A673 (cell line): ENCODE results near the gene SMOC2. TPM values are rescaled to one million over a fixed set of nuclear protein-coding genes. Genes with fewer than 3 reads are reported as not detected.

Experiments used
- BruUV-seq: library from RNA; stranded (reverse); fragments of 400-500 nt; replicated peaks from 2 replicates; lab custom pipeline; 2021; lab: Mats Ljungman, UMichigan
- CTCF ChIA-PET: fragments of 300-600 bp; sonication (Branson Sonifier 250); formaldehyde crosslinking; loops from one replicate; lab custom pipeline; 2022; ENCODE audit warnings: antibody characterized with exemption; lab: Charles Lee
- POLR2A ChIA-PET: fragments of 300-600 bp; sonication (Branson Sonifier 250); formaldehyde crosslinking; loops from one replicate; lab custom pipeline; 2022; ENCODE audit warnings: antibody characterized with exemption; ENCODE audit not compliant: low non-redundant PET; lab: Charles Lee
- DNase-seq: peaks from one replicate; pipeline ENCODE4 v3.0.0-alpha.2; 2015; ENCODE audit warnings: low spot score
- H3K27ac ChIP-seq: fragments of 200-600 bp; sonication (generic); 2 replicates; pipeline ENCODE4 v1.5.1; 2016; ENCODE audit warnings: mixed run types, low read depth, mild to moderate bottlenecking, mixed read lengths, antibody characterized with exemption, low read length; ENCODE audit not compliant: poor library complexity, severe bottlenecking
- H3K27me3 ChIP-seq: fragments of 200-600 bp; sonication (generic); replicated peaks from 2 replicates; pipeline ENCODE4 v1.6.1; 2017; ENCODE audit warnings: mixed run types, low read depth, mild to moderate bottlenecking, mixed read lengths, antibody characterized with exemption, low read length; ENCODE audit not compliant: insufficient read depth, poor library complexity
- H3K36me3 ChIP-seq: fragments of 200-600 bp; sonication (generic); 2 replicates; pipeline ENCODE4 v1.6.1; 2016; ENCODE audit warnings: mixed run types, mild to moderate bottlenecking, mixed read lengths, antibody characterized with exemption, low read length; ENCODE audit not compliant: insufficient read depth, poor library complexity, severe bottlenecking
- H3K4me1 ChIP-seq: fragments of 200-600 bp; sonication (generic); 2 replicates; pipeline ENCODE4 v1.6.1; 2017; ENCODE audit warnings: mixed run types, mild to moderate bottlenecking, mixed read lengths, antibody characterized with exemption, low read length; ENCODE audit not compliant: insufficient read depth, poor library complexity, severe bottlenecking
- H3K4me3 ChIP-seq: fragments of 200-600 bp; sonication (generic); 2 replicates; pipeline ENCODE4 v1.5.1; 2016; ENCODE audit warnings: low read depth, mixed run types, mild to moderate bottlenecking, mixed read lengths, low read length; ENCODE audit not compliant: poor library complexity, severe bottlenecking
- H3K9me3 ChIP-seq: fragments of 200-600 bp; sonication (generic); 2 replicates; pipeline ENCODE4 v1.6.1; 2016; ENCODE audit warnings: mixed run types, low read depth, mild to moderate bottlenecking, mixed read lengths, antibody characterized with exemption, low read length; ENCODE audit not compliant: poor library complexity, severe bottlenecking
- CTCF ChIP-seq: fragments of 300-800, 200-600 bp; sonication (generic); conservative IDR thresholded peaks from 2 replicates; pipeline ENCODE4 v1.5.1; 2017; ENCODE audit warnings: low read depth, mild to moderate bottlenecking, antibody characterized with exemption, low read length, moderate library complexity, mixed read lengths
- EZH2 ChIP-seq: fragments of 200-600 bp; sonication (generic); IDR thresholded peaks from 2 replicates; pipeline ENCODE4 v1.6.1; 2017; ENCODE audit warnings: borderline replicate concordance, low read depth, mild to moderate bottlenecking, mixed read lengths, antibody characterized with exemption, low read length; ENCODE audit not compliant: poor library complexity, severe bottlenecking
- intact Hi-C: fragments of 100-400 bp; cut with micrococcal nuclease; formaldehyde crosslinking; loops from one replicate; pipeline ENCODE4 v1.10.0; 2022; ENCODE audit not compliant: unreplicated experiment
- total RNA-seq: library from RNA; stranded (reverse); gene quantifications from 2 replicates; pipeline ENCODE4 v1.2.3, GENCODE V29; 2021

SMOC2 gene
- total RNA-seq, 1 experiment from 2014 or later: 1.8 TPM

DNA sequence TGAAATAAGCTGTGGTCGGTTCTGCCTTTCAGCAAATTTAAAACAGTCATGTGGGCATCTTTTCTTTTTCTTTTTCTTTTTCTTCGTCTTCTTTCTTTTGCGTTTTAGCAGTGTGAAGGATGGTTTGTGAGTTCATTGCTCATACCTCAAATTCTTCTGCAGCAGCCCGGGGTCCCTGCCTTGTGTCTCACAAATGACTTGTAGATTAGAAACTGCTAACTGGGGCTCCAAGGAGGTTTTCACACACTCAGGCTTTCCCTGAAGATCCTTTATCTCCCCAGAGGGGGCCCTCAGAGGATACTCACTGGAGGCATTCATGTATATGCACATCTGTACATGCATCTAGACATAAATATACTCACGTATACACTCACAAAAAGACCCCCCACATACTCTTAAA lies 1.7 kb downstream of the SMOC2 start:
- H3K4me3 ChIP-seq: no peak overlapping the region
- H3K4me1 ChIP-seq: peaks cover 7% of the 10 kb centered on the region
- H3K27ac ChIP-seq: no peak overlapping the region
- POLR2A ChIA-PET: no interaction called here
- intact Hi-C loops: loop anchor here (10.0 kb wide), 1 partner anchor 288 kb away; no protein-coding TSS in a partner anchor
- H3K9me3 ChIP-seq: no peaks in the 10 kb centered on the region
- TF ChIP-seq CTCF (no peak), EZH2 (no peak)
- no peak for DNase-seq
- CTCF ChIA-PET: no interaction called here
- BruUV-seq: no TSS peak
- H3K27me3 ChIP-seq: peaks cover 60% of the 10 kb centered on the region
- H3K36me3 ChIP-seq: no peaks in the 10 kb centered on the region

DNA sequence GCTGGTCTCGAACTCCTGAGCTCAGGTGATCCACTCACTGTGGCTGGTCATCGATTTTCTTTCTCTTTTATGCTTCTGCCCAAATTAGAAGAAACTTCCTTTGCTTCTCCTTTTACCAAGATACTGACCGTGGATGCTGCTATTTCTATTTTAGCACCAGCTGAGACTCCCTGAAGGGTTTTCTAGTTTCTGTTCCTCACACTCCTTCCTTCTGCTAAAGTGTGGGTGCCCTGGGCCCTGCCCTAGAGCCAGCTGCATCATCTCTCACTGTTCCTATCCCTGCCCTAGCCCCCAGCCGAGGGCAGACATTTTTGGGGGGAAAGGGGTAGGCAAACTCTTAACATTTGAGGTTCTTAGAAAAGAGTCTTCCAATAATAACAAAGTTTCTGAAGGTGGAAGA lies 6.3 kb downstream of the SMOC2 start:
- Histone ChIP-seq H3K27me3 (peaks cover 24% of the 10 kb centered on the region), H3K4me1 (no peaks in the 10 kb centered on the region), H3K36me3 (no peaks in the 10 kb centered on the region), H3K9me3 (no peaks in the 10 kb centered on the region), H3K27ac (no peak overlapping the region), H3K4me3 (no peak overlapping the region)
- CTCF ChIA-PET: no interaction called here
- TF ChIP-seq CTCF (no peak), EZH2 (no peak)
- intact Hi-C loops: loop anchor here (10.0 kb wide), 1 partner anchor 292 kb away; no protein-coding TSS in a partner anchor
- DNase-seq: no peak
- no TSS peak for BruUV-seq
- POLR2A ChIA-PET: interaction anchor here (0.6 kb wide), 1 partner anchor 933 kb away, joined by 4 read pairs; no protein-coding TSS in a partner anchor

DNA sequence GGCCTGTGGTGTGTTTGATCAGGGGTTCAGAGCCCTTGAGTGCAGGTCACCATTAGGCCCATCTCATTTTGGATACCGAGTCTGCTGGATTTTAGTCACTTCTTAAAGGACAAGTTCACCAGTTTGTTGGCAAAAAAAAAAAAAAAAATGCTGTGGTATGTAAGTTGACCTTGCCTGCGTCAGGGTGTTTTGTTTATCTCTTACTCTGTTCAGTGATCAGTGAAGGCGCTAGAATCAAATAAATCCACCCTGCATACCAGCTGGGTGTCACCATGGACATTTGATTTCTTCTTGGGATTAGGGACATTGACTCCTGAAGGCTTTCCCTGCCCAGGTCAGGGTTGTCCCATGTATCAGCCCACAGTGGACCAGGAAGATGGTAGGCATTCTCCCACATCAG lies 6.7 kb downstream of the SMOC2 start:
- no TSS peak for BruUV-seq
- H3K27me3 ChIP-seq: peaks cover 20% of the 10 kb centered on the region
- no peaks in the 10 kb centered on the region for H3K36me3 ChIP-seq
- ChIA-PET POLR2A (interaction anchor here (0.6 kb wide), 1 partner anchor 933 kb away, joined by 4 read pairs; no protein-coding TSS in a partner anchor), CTCF (no interaction called here)
- no peak for DNase-seq
- TF ChIP-seq CTCF (no peak), EZH2 (no peak)
- no peaks in the 10 kb centered on the region for H3K9me3 ChIP-seq
- H3K4me1 ChIP-seq: no peaks in the 10 kb centered on the region
- no peak overlapping the region for H3K27ac ChIP-seq
- intact Hi-C loops: loop anchor here (10.0 kb wide), 1 partner anchor 293 kb away; no protein-coding TSS in a partner anchor
- no peak overlapping the region for H3K4me3 ChIP-seq
